Measurements from ENCODE around the gene ZCCHC24.

The ZCCHC24 gene

DNA sequence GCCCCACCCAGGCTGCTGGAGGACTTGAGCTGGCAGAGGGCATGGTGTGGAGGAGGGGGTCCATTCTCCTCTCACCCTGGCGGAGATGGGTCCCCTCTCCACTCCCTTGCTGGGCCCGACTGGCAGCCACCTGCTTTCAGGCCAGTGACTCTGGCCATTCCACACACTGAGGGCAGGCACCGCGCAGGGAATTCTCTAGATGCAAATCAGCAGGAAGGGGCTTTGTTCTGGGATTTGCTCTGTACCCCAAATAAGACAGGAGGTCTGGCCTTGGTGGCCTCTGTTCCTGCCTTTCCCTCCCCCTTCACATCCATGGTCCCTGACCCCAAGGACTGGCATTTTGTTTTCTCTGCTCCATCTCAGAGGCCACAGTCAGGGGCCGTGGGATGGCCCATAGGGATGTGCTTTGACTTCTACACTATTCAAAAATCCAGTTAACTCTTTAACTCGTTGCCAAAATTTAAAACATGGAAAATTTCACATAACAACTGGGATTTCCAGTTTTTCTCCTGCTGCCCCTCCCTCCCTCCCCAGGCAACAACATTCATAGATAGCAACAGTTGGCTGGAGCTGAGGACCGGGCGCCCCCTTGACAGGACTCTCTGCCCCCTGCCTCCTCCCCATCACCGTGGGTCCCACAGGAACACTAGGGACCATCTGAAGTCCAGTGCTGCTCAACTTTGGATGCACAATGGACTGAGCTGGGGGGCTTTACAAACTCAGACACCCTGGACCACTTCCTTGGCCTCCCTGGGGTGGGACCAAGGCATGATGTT is 64.3 kb downstream of the ZCCHC24 start:
- DNase-seq, result no peak

DNA sequence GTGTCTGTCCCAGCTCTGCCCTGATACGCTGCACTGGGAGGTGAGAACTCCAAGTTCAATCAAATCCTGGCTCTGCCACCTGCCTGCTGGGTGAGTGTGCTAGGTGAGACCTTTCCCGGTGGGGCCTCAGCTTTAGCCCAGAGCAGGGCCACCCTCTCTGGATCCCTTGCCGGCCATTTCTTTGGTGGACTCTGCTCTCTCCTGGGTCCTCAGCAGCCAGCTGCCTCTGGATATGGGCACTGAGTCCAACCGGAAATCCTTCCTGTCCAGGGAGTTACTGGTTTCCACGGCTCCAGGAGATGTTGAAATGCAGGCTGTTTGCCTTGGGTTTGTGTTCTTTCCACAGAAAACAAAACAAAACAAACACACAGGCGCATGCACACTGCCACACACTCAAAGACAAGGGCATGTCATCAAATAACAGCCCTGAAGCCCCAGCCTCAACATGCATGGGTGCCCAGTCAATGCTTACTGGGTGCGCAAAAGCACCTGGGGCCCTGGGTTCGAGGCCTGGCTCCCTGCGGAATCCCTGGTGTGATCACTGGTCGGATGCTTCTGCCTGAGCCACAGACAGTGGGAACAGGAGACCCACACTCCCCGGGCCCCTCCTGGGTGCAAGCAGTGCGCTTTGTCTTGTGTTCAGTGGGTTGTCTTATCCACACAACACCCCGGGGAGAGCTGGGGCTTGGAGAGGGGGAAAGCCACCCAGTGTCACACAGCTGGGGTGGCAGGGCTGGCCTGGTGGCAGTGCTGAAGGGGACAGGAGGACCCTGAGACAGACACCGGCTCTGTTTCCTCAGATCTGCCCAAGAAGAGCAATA is 65.1 kb downstream of the ZCCHC24 start:
- DNase-seq, result no peak

DNA sequence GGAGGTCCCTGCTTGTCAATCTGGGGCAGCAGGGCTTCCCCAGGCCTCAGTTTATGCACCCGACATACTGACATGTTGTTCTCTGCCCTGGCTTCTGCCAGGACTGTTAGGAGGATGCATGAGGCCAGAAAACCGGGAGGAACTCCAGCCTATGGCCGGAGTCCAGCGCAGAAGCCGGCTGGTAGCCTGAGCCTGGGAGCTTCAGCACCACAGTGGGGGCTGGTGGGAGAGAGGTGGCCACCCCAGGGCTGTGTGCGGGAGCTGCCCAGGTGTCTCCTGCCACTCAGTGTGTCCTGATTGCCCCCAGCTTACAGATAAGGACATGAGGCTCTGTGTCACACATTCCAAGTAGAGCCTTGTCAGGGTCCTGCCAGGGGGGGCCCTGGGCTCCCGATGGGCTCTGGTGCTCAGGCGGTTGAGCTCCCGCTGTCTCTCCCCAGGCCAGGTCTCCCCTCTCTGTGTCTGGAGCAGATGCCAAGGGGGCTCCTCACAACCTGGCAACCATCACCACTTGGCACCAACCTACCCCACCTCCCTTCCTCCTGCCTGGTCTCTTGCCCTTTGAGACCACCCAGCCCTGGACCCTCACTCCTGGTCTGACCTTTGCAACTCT is 65.8 kb downstream of the ZCCHC24 start:
- no peak for DNase-seq

DNA sequence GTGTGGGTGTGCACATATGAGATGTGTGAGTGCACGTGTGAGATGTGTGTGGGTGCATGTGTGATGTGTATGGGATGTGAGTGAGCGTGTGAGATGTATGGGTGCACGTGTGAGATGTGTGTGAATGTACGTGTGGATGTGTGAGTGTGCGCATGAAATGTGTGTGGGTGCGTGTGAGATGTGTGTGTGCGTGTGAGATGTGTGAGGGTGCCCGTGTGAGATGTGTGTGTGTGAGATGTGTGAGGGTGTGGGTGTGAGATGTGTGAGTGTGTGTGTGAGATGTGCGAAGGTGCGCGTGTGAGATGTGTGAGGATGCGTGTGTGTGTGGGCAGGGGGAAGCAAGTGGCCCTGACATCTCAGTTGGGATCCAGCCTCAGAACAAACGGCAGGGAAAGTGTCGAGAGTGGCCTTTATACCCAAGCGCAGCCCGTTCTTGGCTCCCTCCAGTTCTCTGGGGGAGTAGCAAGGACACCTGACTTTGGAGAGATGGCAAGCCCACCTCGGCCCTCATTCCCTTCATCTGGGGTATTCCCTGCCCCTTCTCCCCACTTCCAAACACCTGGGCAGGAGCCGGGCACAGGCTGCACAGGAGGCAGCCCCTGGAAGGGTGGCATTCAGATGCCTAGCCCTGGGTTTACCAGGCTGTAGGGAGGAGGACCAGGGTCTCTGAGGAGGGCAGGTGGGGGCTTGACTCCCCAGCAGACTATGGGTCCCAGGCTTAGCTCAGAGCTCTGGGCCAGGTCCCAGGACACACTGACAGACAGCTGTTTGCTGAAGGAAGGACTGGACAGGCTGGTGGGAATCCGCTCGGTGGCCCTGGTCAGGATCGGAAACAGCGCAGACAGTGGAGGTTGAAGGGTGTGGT is 66.5 kb downstream of the ZCCHC24 start:
- no peak for DNase-seq

DNA sequence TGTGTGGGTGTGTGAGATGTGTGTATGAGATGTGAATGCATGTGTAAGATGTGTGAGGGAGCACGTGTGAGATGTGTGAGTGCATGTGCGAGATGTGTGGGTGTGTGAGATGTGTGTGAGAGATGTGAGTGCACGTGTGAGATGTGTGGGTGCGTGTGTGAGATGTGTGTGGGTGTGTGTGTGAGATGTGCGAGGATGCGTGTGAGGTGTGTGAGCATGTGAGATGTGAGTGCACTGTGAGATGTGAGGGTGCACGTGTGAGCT is 67.1 kb downstream of the ZCCHC24 start:
- no peak for DNase-seq

DNA sequence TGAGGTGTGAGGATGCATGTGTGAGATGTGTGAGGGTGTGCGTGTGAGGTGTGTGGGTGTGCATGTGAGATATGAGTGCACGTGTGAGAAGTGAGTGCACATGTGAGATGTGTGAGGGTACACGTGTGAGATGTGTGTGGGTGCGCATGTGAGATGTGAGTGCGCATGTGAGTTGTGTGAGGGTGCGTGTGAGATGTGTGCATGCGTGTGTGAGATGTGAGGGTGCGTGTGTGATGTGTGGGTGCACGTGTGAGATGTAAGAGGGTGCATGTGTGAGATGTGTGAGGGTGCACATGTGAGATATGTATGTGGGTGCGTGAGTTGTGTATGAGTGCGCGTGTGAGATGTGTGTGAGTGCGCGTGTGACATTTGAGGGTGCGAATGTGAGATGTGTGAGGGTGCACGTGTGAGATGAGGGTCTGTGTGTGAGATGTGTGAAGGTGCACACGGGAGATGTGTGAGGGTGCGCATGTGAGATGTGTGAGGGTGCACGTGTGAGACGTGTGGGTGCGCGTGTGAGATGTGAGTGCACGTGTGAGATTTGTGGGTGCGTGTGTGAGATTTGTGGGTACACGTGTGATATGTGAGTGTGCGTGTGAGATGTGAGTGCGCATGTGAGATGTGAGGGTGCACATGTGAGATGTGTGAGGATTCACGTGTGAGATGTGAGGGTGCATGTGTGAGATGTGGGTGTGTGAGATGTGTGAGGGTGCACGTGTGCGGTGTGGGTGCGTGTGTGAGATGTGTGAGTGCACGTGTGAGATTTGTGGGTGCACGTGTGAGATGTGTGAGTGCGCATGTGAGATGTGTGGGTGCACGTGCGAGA is 67.7 kb downstream of the ZCCHC24 start:
- DNase-seq, result no peak

DNA sequence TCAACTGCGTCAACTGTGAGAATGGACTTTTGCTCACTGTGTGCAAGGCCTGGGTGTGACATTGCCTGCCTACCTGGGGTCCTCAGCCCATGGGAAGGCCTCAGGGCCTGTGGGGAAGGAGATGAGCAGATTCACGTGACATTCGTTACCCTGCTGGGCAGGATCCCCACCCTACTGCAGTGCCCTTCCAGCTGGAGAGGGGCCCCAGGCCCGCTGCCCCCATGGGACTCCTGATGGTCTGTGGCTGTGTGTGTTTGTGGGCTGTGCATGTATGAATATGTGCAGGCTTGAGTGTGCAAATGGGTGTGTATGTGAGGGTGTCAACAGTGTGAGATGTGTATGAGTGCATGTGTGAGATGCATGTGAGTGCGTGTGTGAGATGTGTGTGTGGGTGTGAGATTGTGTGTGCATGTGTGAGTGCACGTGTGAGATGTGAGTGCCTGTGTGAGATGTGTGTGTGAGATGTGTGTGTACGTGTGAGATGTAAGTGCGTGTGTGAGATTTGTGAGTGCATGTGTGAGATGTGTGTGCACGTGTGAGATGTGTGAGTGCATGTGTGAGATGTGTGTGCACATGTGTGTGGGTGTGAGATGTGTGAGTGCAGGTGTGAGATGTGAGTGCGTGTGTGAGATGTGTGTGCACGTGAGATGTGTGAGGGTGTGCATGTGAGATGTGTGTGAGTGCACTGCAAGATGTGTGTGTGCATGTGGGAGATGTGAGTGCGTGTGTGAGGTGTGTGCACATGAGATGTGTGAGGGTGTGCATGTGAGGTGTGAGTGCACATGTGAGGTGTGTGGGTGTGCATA is 68.5 kb downstream of the ZCCHC24 start:
- DNase-seq, result no peak

DNA sequence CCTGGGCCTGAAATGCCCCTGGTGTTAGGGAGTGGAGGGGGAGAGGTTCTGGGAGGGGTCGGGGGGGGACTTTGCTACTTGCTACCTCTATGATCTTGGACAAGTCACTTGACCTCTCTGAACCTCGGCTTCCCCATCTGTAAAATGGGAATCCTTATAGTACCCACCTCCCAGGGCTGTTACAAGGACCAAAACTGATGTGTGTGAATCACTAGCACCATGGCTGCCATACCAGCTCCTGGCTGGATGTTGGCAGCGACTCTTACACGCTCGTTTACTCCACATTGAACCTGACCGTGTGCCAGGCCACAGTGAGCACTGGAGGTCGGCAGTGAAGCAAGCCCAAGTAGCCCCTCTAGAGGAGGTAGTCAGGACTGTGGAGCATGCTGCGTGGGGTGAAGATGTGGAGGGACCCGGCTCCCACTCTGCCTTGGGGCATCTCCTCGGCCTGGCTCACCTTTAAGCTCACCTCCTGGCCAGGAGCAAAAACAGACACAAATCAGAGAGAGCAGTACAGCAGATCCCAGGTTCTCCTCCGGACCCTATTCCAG is 69.3 kb downstream of the ZCCHC24 start:
- DNase-seq, result no peak

DNA sequence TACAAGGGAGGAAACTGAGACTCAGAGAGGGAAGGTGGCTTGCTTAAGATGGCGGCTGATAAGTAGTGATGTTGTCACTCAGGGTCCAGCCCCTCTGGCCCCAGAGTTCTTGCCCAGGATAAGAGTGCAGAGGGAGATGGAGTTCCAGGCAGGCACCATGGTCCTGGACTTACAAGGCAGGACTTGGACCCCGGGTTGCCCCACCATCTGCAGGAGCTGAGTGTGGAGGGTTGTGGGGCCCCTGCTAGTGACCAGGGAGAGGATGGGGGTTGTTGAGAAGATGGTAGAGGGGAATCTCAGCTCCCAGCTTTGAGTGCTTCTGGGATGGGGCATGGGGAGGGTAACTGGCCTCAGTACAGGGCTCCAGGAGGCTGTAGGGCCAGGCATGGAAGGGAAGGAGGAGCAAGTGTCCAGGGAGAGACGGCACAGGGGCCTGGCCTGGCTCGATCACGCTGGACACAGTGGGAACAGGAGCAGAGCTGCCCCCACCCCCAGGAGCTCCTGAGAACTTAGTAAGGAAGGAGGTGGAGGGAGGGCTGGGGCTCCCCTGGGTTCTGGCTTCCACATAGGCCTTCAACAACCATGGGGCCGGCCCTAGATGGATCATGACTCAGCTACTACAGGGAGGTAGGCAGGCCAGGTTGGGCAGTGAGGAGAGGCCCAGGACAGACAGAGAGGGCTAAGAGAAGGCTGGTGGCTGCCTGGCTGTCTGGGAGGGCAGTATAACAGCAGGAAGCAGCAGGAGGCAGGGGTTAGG is 69.9 kb downstream of the ZCCHC24 start:
- DNase-seq, result no peak

DNA sequence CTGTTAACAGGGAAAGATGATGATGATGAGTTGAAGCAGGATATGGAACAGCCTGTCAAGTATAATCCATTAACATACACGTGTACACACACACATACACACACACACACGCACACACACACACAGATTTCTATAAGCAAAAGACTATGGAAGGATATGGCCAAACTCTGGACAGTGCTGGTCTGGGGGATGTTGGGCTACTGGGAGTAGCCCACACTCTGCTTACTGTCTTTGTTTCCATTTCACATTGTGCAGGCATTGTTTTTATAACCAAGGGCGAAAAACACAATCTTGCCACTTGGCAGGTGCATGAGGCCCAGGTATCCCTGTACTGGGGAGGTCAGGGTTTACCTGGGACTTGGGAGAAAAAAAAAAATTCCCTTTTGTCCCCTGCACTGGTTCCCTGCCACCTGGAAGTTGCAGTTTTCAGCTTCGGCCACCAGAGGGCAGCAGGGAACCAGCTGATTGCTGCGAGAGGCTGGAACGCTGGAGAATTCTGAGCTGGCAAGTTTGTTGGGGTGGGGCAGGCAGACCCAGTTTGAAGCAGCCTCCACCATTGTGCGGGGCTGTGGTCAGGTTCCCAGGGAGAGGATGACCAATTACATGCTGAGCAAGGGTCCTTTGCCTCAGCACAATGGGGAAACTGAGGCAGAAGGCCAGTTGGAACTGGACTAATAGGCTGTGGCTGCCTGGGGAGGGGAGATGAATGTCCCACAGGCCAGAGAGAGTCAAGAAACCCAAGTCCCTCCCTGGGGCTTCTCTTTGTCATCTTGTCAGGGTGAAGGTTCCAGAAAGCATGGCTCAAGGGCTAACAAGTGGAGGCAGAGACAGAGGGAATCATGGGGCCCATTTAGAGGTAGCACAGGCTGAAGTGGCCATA is 70.9 kb downstream of the ZCCHC24 start:
- DNase-seq, result peak; percentile 85

DNA sequence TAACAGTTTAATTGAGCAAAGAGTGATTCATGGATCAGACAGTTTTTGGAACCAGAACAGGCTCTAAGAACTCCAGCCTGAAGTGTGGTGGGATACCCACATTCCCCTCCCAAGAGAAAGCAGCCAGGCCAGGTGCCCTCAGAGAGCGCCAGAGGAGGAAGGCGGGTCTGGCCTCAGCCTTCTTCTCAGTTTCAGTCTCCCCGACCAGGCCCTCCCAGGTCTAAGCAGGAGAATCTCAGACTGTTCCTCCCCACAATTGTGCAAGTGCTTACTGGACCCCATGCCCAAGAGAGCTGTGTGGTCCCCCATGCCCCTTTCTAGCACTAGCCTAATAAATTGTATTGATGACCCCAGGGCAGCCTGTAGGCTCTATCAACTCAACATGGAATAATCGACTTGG is 72.6 kb downstream of the ZCCHC24 start:
- DNase-seq, result no peak

DNA sequence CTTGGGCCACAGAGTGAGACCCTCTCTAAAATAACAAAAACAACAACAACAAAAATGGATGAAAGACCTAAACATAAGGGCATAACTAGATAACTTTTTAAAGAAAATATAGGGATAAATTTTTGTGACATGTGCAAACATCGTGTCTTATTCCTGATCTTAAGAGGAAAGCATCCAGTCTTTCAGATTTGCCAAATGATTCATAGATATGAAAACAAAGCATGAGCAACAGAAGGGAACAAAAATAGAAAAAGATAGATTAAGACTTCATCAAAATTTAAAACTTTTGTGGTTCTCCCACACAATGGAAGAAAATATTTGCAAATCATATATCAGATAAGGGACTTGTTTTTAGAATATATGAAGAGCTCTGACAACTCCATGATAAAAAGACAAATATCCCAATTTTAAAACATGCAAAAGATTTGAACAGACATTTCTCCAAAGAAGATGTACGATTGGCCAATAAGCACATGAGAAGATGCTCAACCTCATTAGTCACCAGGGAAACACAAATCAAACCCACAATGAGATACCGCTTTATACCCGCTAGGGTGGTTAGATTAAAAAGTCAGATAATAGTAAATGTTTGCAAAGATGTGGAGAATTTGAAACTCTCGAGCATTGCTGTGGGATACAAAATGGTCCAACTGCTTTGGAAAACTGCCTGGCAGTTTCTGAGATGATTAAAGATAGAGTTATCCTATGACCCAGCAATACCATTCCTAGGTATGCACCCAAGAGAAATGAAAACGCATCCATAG is 77.8 kb downstream of the ZCCHC24 start:
- DNase-seq, result peak; percentile 54

DNA sequence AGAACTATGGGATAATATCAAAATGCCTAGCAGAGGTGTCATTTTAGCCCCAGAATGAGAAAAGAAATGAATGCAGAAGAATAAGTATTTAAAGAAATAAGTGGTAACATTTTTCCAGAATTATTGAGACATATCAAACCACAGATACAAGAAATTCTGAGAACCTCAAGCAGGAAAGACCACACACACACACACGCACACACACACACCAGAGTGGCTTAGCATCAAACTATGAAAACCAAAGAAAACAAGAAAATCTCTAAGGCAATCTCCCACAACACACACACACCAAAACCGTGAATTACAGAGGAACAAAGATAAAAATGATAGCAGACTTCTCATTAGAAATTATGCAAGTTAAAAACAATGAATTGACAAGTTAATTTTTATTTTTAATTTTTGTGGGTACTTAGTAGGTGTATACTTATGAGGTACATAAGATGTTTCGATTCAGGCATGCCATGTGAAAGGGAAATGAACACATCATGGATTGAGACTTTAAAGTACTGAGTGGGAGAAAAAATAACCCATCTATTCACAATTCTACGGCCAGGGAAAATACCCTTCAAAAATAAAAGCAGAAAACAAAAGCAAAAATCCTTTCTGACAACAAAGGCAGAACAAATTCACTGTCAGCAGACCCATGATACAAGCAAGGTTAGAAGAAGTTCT is 83.6 kb downstream of the ZCCHC24 start:
- DNase-seq, result peak; percentile 75

DNA sequence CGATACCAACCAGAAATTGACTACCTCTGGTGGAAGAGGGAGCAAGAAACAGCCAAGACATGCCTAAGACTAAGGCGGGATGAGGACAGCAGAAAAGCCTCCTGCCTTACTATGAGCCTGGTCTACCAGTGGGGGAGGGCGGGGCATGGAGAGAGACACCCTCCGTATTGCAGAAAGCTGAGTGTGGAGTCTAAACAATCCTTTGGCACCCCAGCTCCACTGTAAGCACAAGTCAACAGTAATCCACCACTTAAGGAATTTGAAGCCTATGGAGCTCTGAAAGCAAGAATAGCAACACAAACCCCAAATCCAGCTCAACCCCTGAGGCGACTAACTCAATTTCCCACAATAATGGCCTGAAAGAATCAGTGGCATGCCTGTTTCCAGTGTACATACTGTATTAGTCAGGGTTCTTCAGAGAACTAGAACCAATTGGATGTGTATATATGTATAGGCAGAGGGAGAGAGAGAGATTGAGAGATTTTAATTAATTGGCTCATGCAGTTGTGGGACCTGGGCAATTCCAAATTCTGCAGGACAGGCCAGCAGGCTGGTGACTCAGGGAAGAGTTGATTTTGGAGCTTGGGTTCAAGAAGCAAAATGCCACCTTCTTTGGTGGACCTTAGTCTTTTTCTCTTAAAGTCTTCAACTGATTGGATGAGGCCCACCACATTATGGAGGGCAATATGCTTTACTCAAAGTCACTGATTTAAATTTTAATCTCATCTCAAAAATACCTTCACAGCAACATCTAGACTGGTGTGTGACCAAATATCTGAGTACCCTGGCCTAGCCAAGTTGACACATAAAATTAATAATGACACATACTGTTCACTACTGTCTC is 84.7 kb downstream of the ZCCHC24 start:
- no peak for DNase-seq

DNA sequence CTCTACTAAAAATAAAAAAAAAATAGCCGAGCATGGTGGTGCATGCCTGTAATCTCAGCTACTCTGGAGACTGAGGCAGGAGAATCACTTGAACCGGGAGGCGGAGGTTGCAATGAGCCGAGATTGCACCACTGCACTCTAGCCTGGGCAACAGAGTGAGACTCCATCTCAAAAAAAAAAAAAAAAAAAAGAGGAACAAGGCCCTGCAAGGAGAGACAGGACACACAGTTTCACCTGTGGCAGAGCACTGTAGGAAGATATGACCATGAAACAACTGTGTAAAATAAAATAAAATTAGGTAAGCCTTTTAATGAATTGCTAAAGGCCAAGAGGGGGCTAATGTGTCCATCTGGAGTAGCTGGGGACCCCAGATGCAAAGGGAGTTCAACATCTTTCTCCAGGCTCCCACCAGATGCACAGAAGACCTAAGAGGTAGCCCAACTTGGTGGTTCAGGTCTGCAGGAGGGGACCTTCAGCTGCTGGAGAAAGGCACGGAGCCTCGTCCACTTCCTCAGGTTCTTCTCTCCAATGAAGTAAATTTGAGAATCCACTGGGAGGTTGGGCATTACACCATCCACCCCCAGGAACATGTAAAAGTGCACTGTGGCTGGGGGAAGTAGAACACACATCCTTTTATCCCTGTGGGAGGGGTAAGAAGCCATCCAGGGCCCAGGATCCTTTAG is 85.5 kb downstream of the ZCCHC24 start:
- no peak for DNase-seq

DNA sequence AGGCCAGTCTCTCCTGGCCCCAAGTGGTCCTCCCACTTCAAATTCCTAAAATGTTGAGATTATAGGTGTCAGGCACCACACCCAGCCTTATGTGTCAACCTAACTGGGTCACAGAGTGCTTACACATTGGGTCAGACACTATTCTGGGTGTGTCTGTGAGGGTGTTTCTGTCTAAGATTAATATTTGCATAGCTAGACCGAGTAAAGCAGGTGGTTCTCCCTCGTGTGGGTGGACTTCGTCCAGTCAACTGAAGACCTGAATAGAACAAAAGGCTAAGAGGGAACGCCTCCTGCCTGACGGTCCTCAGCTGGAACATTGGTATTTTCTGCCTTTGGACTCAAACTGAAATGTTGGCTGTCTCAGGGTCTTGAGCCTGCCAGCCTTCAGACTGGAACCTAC is 86.6 kb downstream of the ZCCHC24 start:
- no peak for DNase-seq
